Gastroesophageal sphincter (tissue), 4 donors: ENCODE measurements around the gene NAAA. TPM values are rescaled to one million over a fixed set of nuclear protein-coding genes. Genes with fewer than 3 reads are reported as not detected.

Source experiments
- ATAC-seq: fragments of 150-250 bp; one replicate; pipeline ENCODE4 v1.9.1; 2016; ENCODE audit warnings: mild to moderate bottlenecking, moderate library complexity
- H3K27ac ChIP-seq, 4 donors: fragments of 200-600 bp; sonication (generic) in 3 of 4; 1 replicate in 3 of 4; 2 replicates in 1 of 4; pipeline ENCODE4 v1.5.1; 2016 to 2019
- H3K27me3 ChIP-seq: fragments of 200-600 bp; sonication (generic); one replicate; pipeline ENCODE4 v1.5.1; 2019
- H3K36me3 ChIP-seq, 2 donors: fragments of 200-600 bp; sonication (generic); one replicate each; pipeline ENCODE4 v1.5.1; 2019; ENCODE audit warnings: control low read depth in 1 of 2
- H3K4me1 ChIP-seq, 3 donors: fragments of 200-600 bp; sonication (generic); 1 replicate in 2 of 3; 2 replicates in 1 of 3; pipeline ENCODE4 v1.5.1; 2016 to 2019; ENCODE audit warnings: control low read depth in 2 of 3
- H3K4me3 ChIP-seq, 2 donors: fragments of 200-600 bp; sonication (generic); one replicate each; pipeline ENCODE4 v1.5.1; 2019; ENCODE audit warnings: mild to moderate bottlenecking in 1 of 2, moderate library complexity in 1 of 2
- H3K9me3 ChIP-seq, 3 donors: fragments of 200-600 bp; sonication (generic); one replicate each; pipeline ENCODE4 v1.5.1; 2017 to 2019; ENCODE audit warnings: control low read depth in 2 of 3
- CTCF ChIP-seq, 4 experiments: fragments of 200-600 bp in 2 of 4; fragments of 450-650 bp in 2 of 4; sonication (generic) in 1 of 4; IDR thresholded peaks; one replicate each; pipeline ENCODE4 v1.5.1; 2017 to 2019; ENCODE audit warnings: antibody characterized with exemption in 4 of 4, mild to moderate bottlenecking in 2 of 4, moderate library complexity in 2 of 4
- EP300 ChIP-seq: sonication (generic); formaldehyde crosslinking; IDR thresholded peaks from one replicate; pipeline ENCODE4 v1.6.1; 2017; ENCODE audit warnings: antibody characterized with exemption, mild to moderate bottlenecking
- POLR2A ChIP-seq, 2 donors: fragments of 450-650 bp; IDR thresholded peaks; one replicate each; pipeline ENCODE4 v1.6.1; 2017; ENCODE audit warnings: antibody characterized with exemption in 2 of 2, mild to moderate bottlenecking in 2 of 2, moderate library complexity in 1 of 2
- POLR2AphosphoS5 ChIP-seq: sonication (generic); formaldehyde crosslinking; IDR thresholded peaks from one replicate; pipeline ENCODE4 v1.6.1; 2017; ENCODE audit warnings: antibody characterized with exemption
- WGBS, 2 donors: methylation state at CpG; one replicate each; pipeline ENCODE4 v1.1.5; 2018; ENCODE audit warnings: low coverage in 1 of 2; 5-methylcytosine and 5-hydroxymethylcytosine counted together
- total RNA-seq, 4 donors: library from RNA; depleted of rRNA; stranded (reverse); fragments of >200 nt; gene quantifications; one replicate each; pipeline ENCODE4 v1.1.0, GENCODE V29; 2016

NAAA gene
- total RNA-seq, 4 donors from 2014 or later = 33.5 to 90.5 (median 35.4) TPM

- no peak for TF ChIP-seq CTCF (IDR thresholded peaks at IDR 0.05)
- no peak for TF ChIP-seq POLR2AphosphoS5
- TF ChIP-seq EP300 = no peak
- TF ChIP-seq POLR2A (IDR thresholded peaks at IDR 0.05) = no peak
- Histone ChIP-seq H3K27ac (no peak overlapping the region), H3K9me3 (no peaks in the 10 kb centered on the region), H3K4me3 (no peak overlapping the region), H3K36me3 (no peaks in the 10 kb centered on the region), H3K4me1 (no peaks in the 10 kb centered on the region), H3K27me3 (peaks cover 25% of the 10 kb centered on the region)
- no peak for ATAC-seq
- 83% methylated on average over 1 of the region's 24 CpGs; no CpG with 5 or more reads in 1 of the 2 donors for WGBS, 2 donors
Measured at GRCh38 chr4:75886104-75886503, 54.7 kb downstream of the NAAA start.

- ATAC-seq = no peak
- no peaks in the 10 kb centered on the region for H3K4me1 ChIP-seq
- H3K4me3 ChIP-seq = no peak overlapping the region
- no peaks in the 10 kb centered on the region for H3K9me3 ChIP-seq
- H3K27me3 ChIP-seq = peaks cover 20% of the 10 kb centered on the region
- WGBS, 2 donors = 70 to 82% methylated on average over 1 to 3 of the region's 3 CpGs
- H3K36me3 ChIP-seq = no peaks in the 10 kb centered on the region
- no peak for TF ChIP-seq CTCF (IDR thresholded peaks at IDR 0.05)
- no peak overlapping the region for H3K27ac ChIP-seq
Measured at GRCh38 chr4:75881476-75881875, 59.3 kb downstream of the NAAA start.

GRCh38 chr4:75880278-75880677 lies 60.5 kb downstream of the NAAA start:
- ATAC-seq = no peak
- no peak overlapping the region for H3K27ac ChIP-seq
- 26 to 28% methylated on average over 1 of the region's 1 CpG for WGBS, 2 donors

GRCh38 chr4:75878246-75878756 lies 62.5 kb downstream of the NAAA start:
- no peak overlapping the region for H3K4me3 ChIP-seq
- TF ChIP-seq POLR2AphosphoS5 (no peak), EP300 (no peak), CTCF (IDR thresholded peaks at IDR 0.05) (no peak), POLR2A (IDR thresholded peaks at IDR 0.05) (no peak)
- H3K27ac ChIP-seq = no peak overlapping the region
- H3K9me3 ChIP-seq = no peaks in the 10 kb centered on the region
- WGBS, 2 donors = 41 to 48% methylated on average over 6 of the region's 6 CpGs
- H3K4me1 ChIP-seq = no peaks in the 10 kb centered on the region
- peaks cover 21% of the 10 kb centered on the region for H3K27me3 ChIP-seq
- ATAC-seq = no peak
- no peaks in the 10 kb centered on the region for H3K36me3 ChIP-seq

More at GRCh38 chr4:75880278-75880677, 60.5 kb downstream of the NAAA start:
- TF ChIP-seq CTCF (IDR thresholded peaks at IDR 0.05) (no peak), POLR2A (IDR thresholded peaks at IDR 0.05) (no peak), EP300 (no peak), POLR2AphosphoS5 (no peak)
- no peaks in the 10 kb centered on the region for H3K9me3 ChIP-seq
- peaks cover 19% of the 10 kb centered on the region for H3K27me3 ChIP-seq
- no peak overlapping the region for H3K4me3 ChIP-seq
- no peaks in the 10 kb centered on the region for H3K4me1 ChIP-seq
- H3K36me3 ChIP-seq = no peaks in the 10 kb centered on the region

DNA sequence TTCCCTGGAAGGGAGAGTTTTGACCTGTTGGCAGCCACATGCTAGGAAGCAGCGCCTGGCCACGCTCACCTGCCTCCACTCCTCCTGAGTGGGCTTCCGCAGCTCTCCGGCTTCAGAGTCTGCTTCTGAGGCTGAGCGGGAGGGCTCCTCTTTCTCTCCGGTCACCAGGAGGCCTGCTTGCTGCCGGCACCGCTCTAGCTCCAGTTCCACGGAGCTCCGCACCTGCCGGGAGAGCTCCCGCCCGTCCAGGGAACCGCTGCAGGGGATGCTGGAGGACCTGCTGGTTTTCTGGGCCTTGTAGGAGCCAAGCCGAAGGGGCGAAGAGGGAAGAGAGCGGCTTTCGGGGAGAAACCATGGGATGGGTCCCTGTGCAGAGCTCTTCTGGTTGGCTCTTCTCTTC lies 64.6 kb downstream of the NAAA start:
- Histone ChIP-seq H3K27ac (no peak overlapping the region), H3K36me3 (no peaks in the 10 kb centered on the region)

More for the DNA sequence above, 64.6 kb downstream of the NAAA start:
- whole genome bisulfite sequencing, 2 donors = 91% methylated on average over 6 of the region's 18 CpGs; no CpG with 5 or more reads in 1 of the 2 donors
- Histone ChIP-seq H3K4me3 (no peak overlapping the region), H3K9me3 (no peaks in the 10 kb centered on the region), H3K27me3 (peaks cover 14% of the 10 kb centered on the region), H3K4me1 (no peaks in the 10 kb centered on the region)
- ATAC-seq = no peak
- TF ChIP-seq EP300 (no peak), POLR2AphosphoS5 (no peak), CTCF (IDR thresholded peaks at IDR 0.05) (no peak), POLR2A (IDR thresholded peaks at IDR 0.05) (no peak)
